GM23338 (cell line): ENCODE data around the gene INHBC. TPM values are rescaled to one million over a fixed set of nuclear protein-coding genes. Genes with fewer than 3 reads are reported as not detected.

Experiments used
- ATAC-seq: fragments of 200-7000 bp; cut with Tn5 transposase; 3 replicates; pipeline ENCODE4 v1.9.1; 2020
- DNase-seq: peaks from one replicate; pipeline ENCODE4 v3.0.0-alpha.2; 2015; ENCODE audit warnings: low spot score
- H2AFZ ChIP-seq: fragments of 200-600 bp; sonication (generic); 2 replicates; pipeline ENCODE4 v1.8.0; 2016; ENCODE audit warnings: antibody characterized with exemption, mild to moderate bottlenecking, moderate library complexity
- H3F3A ChIP-seq: fragments of 200-600 bp; sonication (generic); replicated peaks from 2 replicates; pipeline ENCODE4 v1.8.0; 2017; ENCODE audit warnings: antibody characterized with exemption, mixed run types, low read depth
- H3K27ac ChIP-seq: fragments of 200-600 bp; sonication (generic); 2 replicates; pipeline ENCODE4 v1.6.1; 2016; ENCODE audit warnings: low read depth
- H3K27me3 ChIP-seq: fragments of 200-600 bp; sonication (generic); 2 replicates; pipeline ENCODE4 v1.8.0; 2016; ENCODE audit warnings: mild to moderate bottlenecking, mixed run types, moderate library complexity; ENCODE audit not compliant: insufficient read depth
- H3K36me3 ChIP-seq: fragments of 200-600 bp; sonication (generic); 2 replicates; pipeline ENCODE4 v1.8.0; 2016; ENCODE audit warnings: mild to moderate bottlenecking; ENCODE audit not compliant: insufficient read depth
- H3K4me1 ChIP-seq: fragments of 200-600 bp; sonication (generic); 2 replicates; pipeline ENCODE4 v1.8.0; 2016; ENCODE audit warnings: mild to moderate bottlenecking, moderate library complexity; ENCODE audit not compliant: insufficient read depth
- H3K4me2 ChIP-seq: fragments of 200-600 bp; sonication (generic); 2 replicates; pipeline ENCODE4 v1.7.1; 2017; ENCODE audit warnings: mixed run types
- H3K4me3 ChIP-seq: fragments of 200-600 bp; sonication (generic); 2 replicates; pipeline ENCODE4 v1.6.1; 2016; ENCODE audit warnings: mixed run types
- H3K79me2 ChIP-seq: fragments of 200-600 bp; sonication (generic); replicated peaks from 2 replicates; pipeline ENCODE4 v1.8.0; 2017; ENCODE audit warnings: mild to moderate bottlenecking; ENCODE audit not compliant: insufficient read depth
- H3K9me2 ChIP-seq: fragments of 200-600 bp; sonication (generic); 2 replicates; pipeline ENCODE4 v1.8.0; 2017; ENCODE audit not compliant: insufficient read depth
- H4K20me1 ChIP-seq: fragments of 200-600 bp; sonication (generic); replicated peaks from 2 replicates; pipeline ENCODE4 v1.8.0; 2017; ENCODE audit warnings: mild to moderate bottlenecking; ENCODE audit not compliant: insufficient read depth
- H3K27ac Mint-ChIP-seq: 2 replicates; pipeline ENCODE4 v1.8.0; 2020; ENCODE audit warnings: inconsistent platforms, mild to moderate bottlenecking, moderate library complexity, mixed read lengths
- H3K27me3 Mint-ChIP-seq: 3 replicates; pipeline ENCODE4 v1.8.0; 2022; ENCODE audit warnings: low read depth, mild to moderate bottlenecking, moderate library complexity, mixed read lengths, inconsistent platforms; ENCODE audit not compliant: insufficient read depth, poor library complexity
- H3K36me3 Mint-ChIP-seq: 3 replicates; pipeline ENCODE4 v1.8.0; 2021; ENCODE audit warnings: low read depth, mild to moderate bottlenecking, inconsistent platforms, moderate library complexity, mixed read lengths
- H3K4me1 Mint-ChIP-seq: 3 replicates; pipeline ENCODE4 v1.8.0; 2020; ENCODE audit warnings: mild to moderate bottlenecking, inconsistent platforms, mixed read lengths
- H3K4me3 Mint-ChIP-seq: 3 replicates; pipeline ENCODE4 v1.8.0; 2021; ENCODE audit warnings: moderate library complexity, mild to moderate bottlenecking, inconsistent platforms, mixed read lengths
- H3K9me3 Mint-ChIP-seq: 3 replicates; pipeline ENCODE4 v1.8.0; 2020; ENCODE audit warnings: moderate library complexity, mild to moderate bottlenecking, inconsistent platforms, mixed read lengths
- CREB1 ChIP-seq: fragments of 250-450 bp; sonication (Bioruptor Pico); IDR thresholded peaks from 2 replicates; pipeline ENCODE4 v1.5.0; 2020; ENCODE audit warnings: low read depth, mild to moderate bottlenecking, moderate library complexity
- CTCF ChIP-seq, 2 experiments: fragments of 200-600 bp in 1 of 2; sonication (generic) in 1 of 2; conservative IDR thresholded peaks; 2 replicates each; pipeline versions ENCODE4 v1.5.1 to v1.6.1; 2016 to 2017; ENCODE audit warnings: antibody characterized with exemption in 2 of 2, low read depth in 2 of 2, mild to moderate bottlenecking in 2 of 2, moderate library complexity in 1 of 2
- EZH2 ChIP-seq: fragments of 200-600 bp; sonication (generic); IDR thresholded peaks from one replicate; pipeline ENCODE4 v1.8.0; 2017; ENCODE audit warnings: antibody characterized with exemption, mild to moderate bottlenecking, low read depth; ENCODE audit not compliant: unreplicated experiment
- EZH2phosphoT487 ChIP-seq: fragments of 200-600 bp; sonication (generic); IDR thresholded peaks from one replicate; pipeline ENCODE4 v1.8.1; 2018; ENCODE audit warnings: antibody characterized with exemption; ENCODE audit not compliant: unreplicated experiment
- JUNB ChIP-seq: IDR thresholded peaks from one replicate; pipeline ENCODE4 v1.6.1; 2016; ENCODE audit warnings: antibody characterized with exemption; ENCODE audit not compliant: unreplicated experiment
- NANOG ChIP-seq: IDR thresholded peaks from 2 replicates; pipeline ENCODE4 v1.6.1; 2016; ENCODE audit warnings: antibody characterized with exemption, borderline replicate concordance
- POLR2AphosphoS5 ChIP-seq: IDR thresholded peaks from 2 replicates; pipeline ENCODE4 v1.6.1; 2016; ENCODE audit warnings: antibody characterized with exemption, low read depth
- STAT1 ChIP-seq: IDR thresholded peaks from one replicate; pipeline ENCODE4 v1.6.1; 2016; ENCODE audit warnings: antibody characterized with exemption; ENCODE audit not compliant: unreplicated experiment
- ZNF114 ChIP-seq: fragments of 250-450 bp; sonication (Bioruptor Pico); IDR thresholded peaks from 2 replicates; pipeline ENCODE4 v1.5.0; 2020; ENCODE audit warnings: mild to moderate bottlenecking, moderate library complexity
- ZNF331 ChIP-seq: fragments of 250-450 bp; sonication (Bioruptor Pico); IDR thresholded peaks from 2 replicates; pipeline ENCODE4 v1.5.0; 2020; ENCODE audit warnings: low read depth, mild to moderate bottlenecking, moderate library complexity
- polyA plus RNA-seq: library from polyadenylated mRNA; unstranded; fragments of >200 nt; fragmentation: Nextera tagmentation; extraction: Ambion mirVana; gene quantifications from 2 replicates; pipeline ENCODE4 v1.2.1, GENCODE V29; 2016
- total RNA-seq: library from RNA; depleted of rRNA; stranded (reverse); fragments of >200 nt; shearing (Covaris generic); gene quantifications from 2 replicates; pipeline ENCODE4 v1.2.3, GENCODE V29; 2014
- TF ChIP-seq, protein P1 (sequence below): fragments of 250-450 bp; sonication (Bioruptor Pico); IDR thresholded peaks from 2 replicates; pipeline ENCODE4 v1.5.0; 2020; ENCODE audit warnings: mild to moderate bottlenecking, moderate library complexity
- TF ChIP-seq, protein P2 (sequence below): IDR thresholded peaks from 2 replicates; pipeline ENCODE4 v1.6.1; 2016; ENCODE audit warnings: antibody characterized with exemption
- TF ChIP-seq, protein P3 (sequence below): IDR thresholded peaks from one replicate; pipeline ENCODE4 v1.6.1; 2018; ENCODE audit warnings: antibody characterized with exemption; ENCODE audit not compliant: unreplicated experiment

Gene INHBC
- total and polyA plus RNA-seq, 2 experiments from 2014 or later, result 0.53 TPM; not detected in 1

- DNase-seq (no peak), ATAC-seq (no peak)
- H3K4me1 Mint-ChIP-seq, result peaks cover 5% of the 10 kb centered on the region; the same call in 2 of the 3 replicates
- no peak overlapping the region for H3K27ac ChIP-seq
- H3K4me2 ChIP-seq, result no peak overlapping the region
- H3K36me3 Mint-ChIP-seq, result peaks cover 18% of the 10 kb centered on the region; the same call in 2 of the 3 replicates
- H2AFZ ChIP-seq, result no peak overlapping the region
- no peaks in the 10 kb centered on the region; the same call in 2 of the 3 replicates for H3K9me3 Mint-ChIP-seq
- no peak overlapping the region for H3K4me3 Mint-ChIP-seq
- no peaks in the 10 kb centered on the region for H3K9me2 ChIP-seq
- H3K79me2 ChIP-seq, result no peaks in the 10 kb centered on the region
- H3K4me3 ChIP-seq, result no peak overlapping the region
- peaks cover 28% of the 10 kb centered on the region for H3K27me3 ChIP-seq
- H4K20me1 ChIP-seq, result no peaks in the 10 kb centered on the region
- no peaks in the 10 kb centered on the region for H3F3A ChIP-seq
- no peak overlapping the region for H3K27ac Mint-ChIP-seq
- H3K4me1 ChIP-seq, result peaks cover 2% of the 10 kb centered on the region; the same call in 1 of the 2 replicates
- peaks cover 29% of the 10 kb centered on the region for H3K27me3 Mint-ChIP-seq
- no peak for TF ChIP-seq ZNF114
- no peak for TF ChIP-seq EZH2phosphoT487
- TF ChIP-seq, protein P1, sequence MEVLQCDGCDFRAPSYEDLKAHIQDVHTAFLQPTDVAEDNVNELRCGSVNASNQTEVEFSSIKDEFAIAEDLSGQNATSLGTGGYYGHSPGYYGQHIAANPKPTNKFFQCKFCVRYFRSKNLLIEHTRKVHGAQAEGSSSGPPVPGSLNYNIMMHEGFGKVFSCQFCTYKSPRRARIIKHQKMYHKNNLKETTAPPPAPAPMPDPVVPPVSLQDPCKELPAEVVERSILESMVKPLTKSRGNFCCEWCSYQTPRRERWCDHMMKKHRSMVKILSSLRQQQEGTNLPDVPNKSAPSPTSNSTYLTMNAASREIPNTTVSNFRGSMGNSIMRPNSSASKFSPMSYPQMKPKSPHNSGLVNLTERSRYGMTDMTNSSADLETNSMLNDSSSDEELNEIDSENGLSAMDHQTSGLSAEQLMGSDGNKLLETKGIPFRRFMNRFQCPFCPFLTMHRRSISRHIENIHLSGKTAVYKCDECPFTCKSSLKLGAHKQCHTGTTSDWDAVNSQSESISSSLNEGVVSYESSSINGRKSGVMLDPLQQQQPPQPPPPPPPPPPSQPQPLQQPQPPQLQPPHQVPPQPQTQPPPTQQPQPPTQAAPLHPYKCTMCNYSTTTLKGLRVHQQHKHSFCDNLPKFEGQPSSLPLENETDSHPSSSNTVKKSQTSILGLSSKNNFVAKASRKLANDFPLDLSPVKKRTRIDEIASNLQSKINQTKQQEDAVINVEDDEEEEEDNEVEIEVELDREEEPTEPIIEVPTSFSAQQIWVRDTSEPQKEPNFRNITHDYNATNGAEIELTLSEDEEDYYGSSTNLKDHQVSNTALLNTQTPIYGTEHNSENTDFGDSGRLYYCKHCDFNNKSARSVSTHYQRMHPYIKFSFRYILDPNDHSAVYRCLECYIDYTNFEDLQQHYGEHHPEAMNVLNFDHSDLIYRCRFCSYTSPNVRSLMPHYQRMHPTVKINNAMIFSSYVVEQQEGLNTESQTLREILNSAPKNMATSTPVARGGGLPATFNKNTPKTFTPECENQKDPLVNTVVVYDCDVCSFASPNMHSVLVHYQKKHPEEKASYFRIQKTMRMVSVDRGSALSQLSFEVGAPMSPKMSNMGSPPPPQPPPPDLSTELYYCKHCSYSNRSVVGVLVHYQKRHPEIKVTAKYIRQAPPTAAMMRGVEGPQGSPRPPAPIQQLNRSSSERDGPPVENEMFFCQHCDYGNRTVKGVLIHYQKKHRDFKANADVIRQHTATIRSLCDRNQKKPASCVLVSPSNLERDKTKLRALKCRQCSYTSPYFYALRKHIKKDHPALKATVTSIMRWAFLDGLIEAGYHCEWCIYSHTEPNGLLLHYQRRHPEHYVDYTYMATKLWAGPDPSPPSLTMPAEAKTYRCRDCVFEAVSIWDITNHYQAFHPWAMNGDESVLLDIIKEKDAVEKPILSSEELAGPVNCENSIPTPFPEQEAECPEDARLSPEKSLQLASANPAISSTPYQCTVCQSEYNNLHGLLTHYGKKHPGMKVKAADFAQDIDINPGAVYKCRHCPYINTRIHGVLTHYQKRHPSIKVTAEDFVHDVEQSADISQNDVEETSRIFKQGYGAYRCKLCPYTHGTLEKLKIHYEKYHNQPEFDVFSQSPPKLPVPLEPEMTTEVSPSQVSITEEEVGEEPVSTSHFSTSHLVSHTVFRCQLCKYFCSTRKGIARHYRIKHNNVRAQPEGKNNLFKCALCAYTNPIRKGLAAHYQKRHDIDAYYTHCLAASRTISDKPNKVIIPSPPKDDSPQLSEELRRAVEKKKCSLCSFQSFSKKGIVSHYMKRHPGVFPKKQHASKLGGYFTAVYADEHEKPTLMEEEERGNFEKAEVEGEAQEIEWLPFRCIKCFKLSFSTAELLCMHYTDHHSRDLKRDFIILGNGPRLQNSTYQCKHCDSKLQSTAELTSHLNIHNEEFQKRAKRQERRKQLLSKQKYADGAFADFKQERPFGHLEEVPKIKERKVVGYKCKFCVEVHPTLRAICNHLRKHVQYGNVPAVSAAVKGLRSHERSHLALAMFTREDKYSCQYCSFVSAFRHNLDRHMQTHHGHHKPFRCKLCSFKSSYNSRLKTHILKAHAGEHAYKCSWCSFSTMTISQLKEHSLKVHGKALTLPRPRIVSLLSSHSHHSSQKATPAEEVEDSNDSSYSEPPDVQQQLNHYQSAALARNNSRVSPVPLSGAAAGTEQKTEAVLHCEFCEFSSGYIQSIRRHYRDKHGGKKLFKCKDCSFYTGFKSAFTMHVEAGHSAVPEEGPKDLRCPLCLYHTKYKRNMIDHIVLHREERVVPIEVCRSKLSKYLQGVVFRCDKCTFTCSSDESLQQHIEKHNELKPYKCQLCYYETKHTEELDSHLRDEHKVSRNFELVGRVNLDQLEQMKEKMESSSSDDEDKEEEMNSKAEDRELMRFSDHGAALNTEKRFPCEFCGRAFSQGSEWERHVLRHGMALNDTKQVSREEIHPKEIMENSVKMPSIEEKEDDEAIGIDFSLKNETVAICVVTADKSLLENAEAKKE (CRISPR knock-in tag), result no peak
- no peak for TF ChIP-seq EZH2
- no peak for TF ChIP-seq CREB1 (CRISPR knock-in tag)
- no peak for TF ChIP-seq POLR2AphosphoS5
- TF ChIP-seq CTCF (conservative IDR thresholded peaks at IDR 0.05; ENCODE audit: low read depth in 2 of 2), result no peak
- no peak for TF ChIP-seq STAT1
- no peak for TF ChIP-seq JUNB
- TF ChIP-seq ZNF331 (CRISPR knock-in tag), result no peak
- TF ChIP-seq, protein P2, sequence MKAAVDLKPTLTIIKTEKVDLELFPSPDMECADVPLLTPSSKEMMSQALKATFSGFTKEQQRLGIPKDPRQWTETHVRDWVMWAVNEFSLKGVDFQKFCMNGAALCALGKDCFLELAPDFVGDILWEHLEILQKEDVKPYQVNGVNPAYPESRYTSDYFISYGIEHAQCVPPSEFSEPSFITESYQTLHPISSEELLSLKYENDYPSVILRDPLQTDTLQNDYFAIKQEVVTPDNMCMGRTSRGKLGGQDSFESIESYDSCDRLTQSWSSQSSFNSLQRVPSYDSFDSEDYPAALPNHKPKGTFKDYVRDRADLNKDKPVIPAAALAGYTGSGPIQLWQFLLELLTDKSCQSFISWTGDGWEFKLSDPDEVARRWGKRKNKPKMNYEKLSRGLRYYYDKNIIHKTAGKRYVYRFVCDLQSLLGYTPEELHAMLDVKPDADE, result no peak
- no peak for TF ChIP-seq NANOG
- TF ChIP-seq, protein P3, sequence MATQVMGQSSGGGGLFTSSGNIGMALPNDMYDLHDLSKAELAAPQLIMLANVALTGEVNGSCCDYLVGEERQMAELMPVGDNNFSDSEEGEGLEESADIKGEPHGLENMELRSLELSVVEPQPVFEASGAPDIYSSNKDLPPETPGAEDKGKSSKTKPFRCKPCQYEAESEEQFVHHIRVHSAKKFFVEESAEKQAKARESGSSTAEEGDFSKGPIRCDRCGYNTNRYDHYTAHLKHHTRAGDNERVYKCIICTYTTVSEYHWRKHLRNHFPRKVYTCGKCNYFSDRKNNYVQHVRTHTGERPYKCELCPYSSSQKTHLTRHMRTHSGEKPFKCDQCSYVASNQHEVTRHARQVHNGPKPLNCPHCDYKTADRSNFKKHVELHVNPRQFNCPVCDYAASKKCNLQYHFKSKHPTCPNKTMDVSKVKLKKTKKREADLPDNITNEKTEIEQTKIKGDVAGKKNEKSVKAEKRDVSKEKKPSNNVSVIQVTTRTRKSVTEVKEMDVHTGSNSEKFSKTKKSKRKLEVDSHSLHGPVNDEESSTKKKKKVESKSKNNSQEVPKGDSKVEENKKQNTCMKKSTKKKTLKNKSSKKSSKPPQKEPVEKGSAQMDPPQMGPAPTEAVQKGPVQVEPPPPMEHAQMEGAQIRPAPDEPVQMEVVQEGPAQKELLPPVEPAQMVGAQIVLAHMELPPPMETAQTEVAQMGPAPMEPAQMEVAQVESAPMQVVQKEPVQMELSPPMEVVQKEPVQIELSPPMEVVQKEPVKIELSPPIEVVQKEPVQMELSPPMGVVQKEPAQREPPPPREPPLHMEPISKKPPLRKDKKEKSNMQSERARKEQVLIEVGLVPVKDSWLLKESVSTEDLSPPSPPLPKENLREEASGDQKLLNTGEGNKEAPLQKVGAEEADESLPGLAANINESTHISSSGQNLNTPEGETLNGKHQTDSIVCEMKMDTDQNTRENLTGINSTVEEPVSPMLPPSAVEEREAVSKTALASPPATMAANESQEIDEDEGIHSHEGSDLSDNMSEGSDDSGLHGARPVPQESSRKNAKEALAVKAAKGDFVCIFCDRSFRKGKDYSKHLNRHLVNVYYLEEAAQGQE, result no peak
- no peaks in the 10 kb centered on the region for H3K36me3 ChIP-seq
Measured at GRCh38 chr12:57469296-57470164, 34.9 kb downstream of the INHBC start.
